ENCODE measurements around the gene EMILIN2. TPM values are rescaled to one million over a fixed set of nuclear protein-coding genes. Genes with fewer than 3 reads are reported as not detected.
"Not testable (repeated sequence)": the region's sequence is repeated elsewhere in the genome, so short reads cannot be mapped to it uniquely, and the experiment has no call there.

The EMILIN2 gene
- total RNA-seq, 1 donor from 2014 or later = 8.7 TPM

DNA sequence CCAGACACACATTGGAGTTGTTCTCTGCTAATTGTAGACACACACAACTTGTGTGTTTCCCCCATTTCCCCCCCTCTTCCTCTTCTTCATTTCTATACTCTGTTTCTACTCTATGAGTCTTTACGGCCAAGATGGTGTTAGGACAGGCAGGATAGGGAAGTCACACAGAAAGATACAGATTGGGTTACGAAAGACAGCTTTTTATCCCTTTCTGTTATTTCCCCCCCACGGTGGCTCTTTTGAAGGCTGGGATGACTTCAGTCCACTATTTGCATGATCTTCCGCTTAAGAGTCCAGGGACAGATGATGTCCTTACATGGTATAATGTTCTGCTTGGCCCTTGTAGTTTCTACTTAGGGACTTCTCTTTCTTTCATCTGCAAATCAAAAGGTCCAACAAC, 1.6 kb upstream of the EMILIN2 start:
- TF ChIP-seq, protein P1, sequence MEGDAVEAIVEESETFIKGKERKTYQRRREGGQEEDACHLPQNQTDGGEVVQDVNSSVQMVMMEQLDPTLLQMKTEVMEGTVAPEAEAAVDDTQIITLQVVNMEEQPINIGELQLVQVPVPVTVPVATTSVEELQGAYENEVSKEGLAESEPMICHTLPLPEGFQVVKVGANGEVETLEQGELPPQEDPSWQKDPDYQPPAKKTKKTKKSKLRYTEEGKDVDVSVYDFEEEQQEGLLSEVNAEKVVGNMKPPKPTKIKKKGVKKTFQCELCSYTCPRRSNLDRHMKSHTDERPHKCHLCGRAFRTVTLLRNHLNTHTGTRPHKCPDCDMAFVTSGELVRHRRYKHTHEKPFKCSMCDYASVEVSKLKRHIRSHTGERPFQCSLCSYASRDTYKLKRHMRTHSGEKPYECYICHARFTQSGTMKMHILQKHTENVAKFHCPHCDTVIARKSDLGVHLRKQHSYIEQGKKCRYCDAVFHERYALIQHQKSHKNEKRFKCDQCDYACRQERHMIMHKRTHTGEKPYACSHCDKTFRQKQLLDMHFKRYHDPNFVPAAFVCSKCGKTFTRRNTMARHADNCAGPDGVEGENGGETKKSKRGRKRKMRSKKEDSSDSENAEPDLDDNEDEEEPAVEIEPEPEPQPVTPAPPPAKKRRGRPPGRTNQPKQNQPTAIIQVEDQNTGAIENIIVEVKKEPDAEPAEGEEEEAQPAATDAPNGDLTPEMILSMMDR (IDR thresholded peaks at IDR 0.05; ENCODE audit: unreplicated experiment) = no peak
- peaks cover 70% of the 10 kb centered on the region for H3K27me3 Mint-ChIP-seq
- no peak for DNase-seq (ENCODE audit: low spot score, unreplicated experiment)
- H3K36me3 Mint-ChIP-seq (ENCODE audit: insufficient read depth) = no peaks in the 10 kb centered on the region
- H3K9me3 Mint-ChIP-seq (ENCODE audit: low read depth) = no peaks in the 10 kb centered on the region
- H3K4me3 Mint-ChIP-seq (ENCODE audit: low read depth) = no peak overlapping the region
- no peak overlapping the region for H3K27ac Mint-ChIP-seq
- peaks cover 8% of the 10 kb centered on the region for H3K4me1 Mint-ChIP-seq (ENCODE audit: low read depth)

DNA sequence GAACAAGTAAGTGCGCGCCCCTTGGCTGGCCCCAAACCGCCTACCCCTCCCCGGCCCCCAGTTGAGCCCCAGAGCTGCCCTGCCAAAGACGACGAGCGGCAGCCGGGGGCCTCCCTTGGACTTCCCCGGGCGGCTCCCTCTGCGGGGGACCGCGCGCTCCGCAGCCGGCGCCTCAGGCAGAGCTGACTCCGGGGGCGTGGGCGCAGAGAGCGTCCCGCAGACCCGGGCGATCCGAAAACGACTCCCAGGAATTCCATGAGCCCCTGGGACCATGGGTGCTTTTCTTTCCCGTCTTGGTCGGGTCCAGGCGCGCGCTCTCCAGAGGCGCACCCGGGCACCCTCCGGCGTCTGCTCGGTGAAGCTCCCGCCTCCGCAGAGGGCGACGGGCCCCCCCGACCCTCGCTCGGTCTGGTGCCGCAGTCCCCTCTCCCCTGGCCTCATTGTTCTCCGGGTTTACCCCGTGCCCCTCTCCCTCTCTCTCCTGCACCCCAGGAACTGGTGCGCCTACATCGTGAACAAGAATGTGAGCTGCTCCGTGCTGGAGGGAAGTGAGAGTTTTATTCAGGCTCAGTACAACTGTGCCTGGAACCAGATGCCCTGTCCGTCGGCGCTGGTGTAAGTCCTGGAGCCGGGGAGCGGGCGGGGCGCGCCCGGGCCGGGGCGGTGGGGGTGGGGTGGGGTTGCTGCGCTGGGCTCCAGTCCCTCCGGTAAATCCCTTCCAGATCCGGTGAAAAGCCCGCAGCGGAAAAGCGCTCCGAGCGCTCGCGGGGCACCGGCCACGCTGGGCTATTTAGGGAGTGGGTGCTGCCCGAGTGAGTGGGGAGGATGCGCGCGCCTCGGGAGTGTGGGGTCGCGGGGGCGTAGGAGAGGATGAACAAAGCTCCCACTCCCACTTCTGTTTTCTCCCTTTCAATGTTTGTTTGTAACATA, 776 bp downstream of the EMILIN2 start:
- Mint-ChIP-seq H3K27ac (peak overlapping the region; percentile 33), H3K4me3 (ENCODE audit: low read depth) (peak overlapping the region; percentile 69), H3K27me3 (peaks cover 78% of the 10 kb centered on the region), H3K4me1 (ENCODE audit: low read depth) (peaks cover 6% of the 10 kb centered on the region), H3K9me3 (ENCODE audit: low read depth) (no peaks in the 10 kb centered on the region), H3K36me3 (ENCODE audit: insufficient read depth) (no peaks in the 10 kb centered on the region)
- DNase-seq (ENCODE audit: low spot score, unreplicated experiment) = peak; percentile 17
- TF ChIP-seq, protein P1 (IDR thresholded peaks at IDR 0.05; ENCODE audit: unreplicated experiment) = no peak

DNA sequence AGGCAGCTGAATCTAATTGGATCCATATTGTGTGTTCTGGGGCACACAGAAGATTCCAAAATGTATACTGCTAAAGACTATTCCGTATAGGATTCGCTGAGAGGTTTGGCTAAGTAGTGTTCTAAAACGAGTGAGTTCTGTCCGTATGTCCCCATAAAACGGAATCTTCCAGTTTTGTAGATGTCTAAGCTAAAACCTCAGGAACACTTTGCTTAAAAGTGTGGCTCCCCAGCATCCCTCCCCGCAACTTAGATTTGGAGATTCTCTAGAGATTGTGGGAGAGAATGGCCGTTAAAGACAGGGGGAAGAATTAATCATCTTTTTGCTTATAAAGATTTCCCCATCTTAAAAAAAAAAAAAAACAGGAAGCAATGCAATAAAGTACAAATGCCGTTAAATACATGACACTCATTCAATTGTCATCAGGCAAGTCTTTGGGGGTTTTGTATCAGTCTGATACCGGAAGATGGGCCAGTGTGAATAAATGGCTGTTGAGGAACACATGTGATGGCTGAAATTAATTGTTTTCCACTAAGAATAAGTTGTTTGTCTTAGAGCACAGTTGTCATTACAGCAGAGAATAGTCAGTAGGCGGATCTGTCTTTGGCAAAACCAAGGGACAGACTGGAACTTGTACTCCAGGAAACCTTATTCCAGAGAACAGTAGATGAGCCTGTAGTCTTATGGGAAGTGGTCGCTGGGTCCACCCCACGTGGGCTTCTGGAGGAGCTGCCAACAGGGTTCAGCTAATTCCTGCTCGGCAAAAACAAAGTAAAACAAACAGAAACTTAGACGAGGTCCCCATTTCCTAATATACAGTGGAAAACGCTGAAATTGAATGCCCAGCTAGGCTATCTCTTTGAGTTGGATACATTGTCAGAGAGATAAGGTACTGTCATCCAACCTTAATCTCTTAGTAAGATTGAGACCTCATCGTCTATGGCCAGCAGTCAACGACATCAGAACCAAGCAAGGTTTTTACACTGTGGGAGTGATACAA, 1.7 kb downstream of the EMILIN2 start:
- H3K4me3 Mint-ChIP-seq (ENCODE audit: low read depth) = peak overlapping the region; percentile 69
- no peak for DNase-seq (ENCODE audit: low spot score, unreplicated experiment)
- H3K27ac Mint-ChIP-seq = peak overlapping the region; percentile 33
- H3K36me3 Mint-ChIP-seq (ENCODE audit: insufficient read depth) = no peaks in the 10 kb centered on the region
- H3K9me3 Mint-ChIP-seq (ENCODE audit: low read depth) = no peaks in the 10 kb centered on the region
- TF ChIP-seq, protein P1 (IDR thresholded peaks at IDR 0.05; ENCODE audit: unreplicated experiment) = no peak
- H3K27me3 Mint-ChIP-seq = peaks cover 73% of the 10 kb centered on the region
- H3K4me1 Mint-ChIP-seq (ENCODE audit: low read depth) = peaks cover 8% of the 10 kb centered on the region

DNA sequence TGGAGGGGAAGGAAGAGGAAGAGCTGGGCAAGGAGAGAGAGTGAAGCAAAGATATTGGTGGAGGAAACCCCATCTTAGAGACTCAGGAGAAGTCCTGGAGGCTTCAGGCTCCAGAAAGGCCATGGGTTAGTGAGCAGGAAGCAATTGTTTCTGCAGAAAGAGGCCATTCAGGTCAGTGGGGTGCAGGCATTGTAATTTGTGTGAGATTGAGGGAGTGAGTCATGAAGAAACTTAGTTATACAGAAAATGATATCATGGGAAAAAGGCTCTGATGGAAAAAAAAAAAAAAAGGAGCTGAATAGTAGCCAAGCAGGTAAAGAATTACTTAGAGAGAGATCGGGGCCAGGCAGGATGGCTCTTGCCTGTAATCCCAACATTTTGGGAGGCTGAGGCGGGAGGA, 4.0 kb downstream of the EMILIN2 start:
- Mint-ChIP-seq H3K4me1 (ENCODE audit: low read depth) (peaks cover 22% of the 10 kb centered on the region), H3K36me3 (ENCODE audit: insufficient read depth) (no peaks in the 10 kb centered on the region), H3K4me3 (ENCODE audit: low read depth) (no peak overlapping the region), H3K27ac (no peak overlapping the region), H3K27me3 (peaks cover 60% of the 10 kb centered on the region), H3K9me3 (ENCODE audit: low read depth) (no peaks in the 10 kb centered on the region)
- TF ChIP-seq, protein P1 (IDR thresholded peaks at IDR 0.05; ENCODE audit: unreplicated experiment) = no peak
- no peak for DNase-seq (ENCODE audit: low spot score, unreplicated experiment)

DNA sequence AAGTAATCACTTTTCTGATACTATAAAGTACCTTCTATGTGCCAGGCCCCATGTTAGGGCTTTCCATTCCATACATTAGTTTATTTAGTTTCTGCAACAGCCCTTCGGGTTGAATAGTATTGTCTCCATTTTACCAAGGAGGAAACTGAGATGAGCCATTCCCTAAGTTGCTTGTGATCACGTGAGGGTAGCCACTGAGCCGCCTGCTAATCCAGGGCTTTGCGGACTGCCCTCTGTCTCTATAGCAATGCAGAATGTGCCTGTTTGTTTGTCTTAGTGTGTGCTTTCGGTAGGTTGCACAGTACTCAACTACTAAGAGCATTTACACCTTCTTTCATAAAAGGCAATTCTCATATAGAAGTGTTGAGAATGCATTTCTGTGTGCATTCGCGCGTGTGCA, 5.0 kb downstream of the EMILIN2 start:
- TF ChIP-seq, protein P1 (IDR thresholded peaks at IDR 0.05; ENCODE audit: unreplicated experiment) = no peak
- Mint-ChIP-seq H3K4me1 (ENCODE audit: low read depth) (peaks cover 17% of the 10 kb centered on the region), H3K27me3 (peaks cover 51% of the 10 kb centered on the region), H3K36me3 (ENCODE audit: insufficient read depth) (no peaks in the 10 kb centered on the region), H3K4me3 (ENCODE audit: low read depth) (no peak overlapping the region), H3K9me3 (ENCODE audit: low read depth) (no peaks in the 10 kb centered on the region), H3K27ac (no peak overlapping the region)
- DNase-seq (ENCODE audit: low spot score, unreplicated experiment) = no peak

DNA sequence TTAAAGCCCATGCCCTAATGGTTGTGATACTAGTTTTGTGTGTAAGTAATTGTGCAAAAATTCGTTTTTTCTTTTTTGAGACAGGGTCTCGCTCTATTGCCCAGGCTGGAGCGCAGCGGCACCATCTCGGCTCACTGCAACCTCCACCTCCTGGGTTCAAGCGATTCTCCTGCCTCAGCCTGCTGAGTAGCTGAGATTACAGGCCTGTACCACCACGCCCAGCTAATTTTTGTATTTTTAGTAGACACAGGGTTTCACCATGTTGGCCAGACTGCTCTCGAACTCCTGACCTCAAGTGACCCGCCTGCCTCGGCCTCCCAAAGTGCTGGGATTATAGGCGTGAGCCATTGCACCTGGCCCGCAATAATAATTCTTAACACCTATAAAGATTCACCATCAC, 5.7 kb downstream of the EMILIN2 start:
- Mint-ChIP-seq H3K4me1 (ENCODE audit: low read depth) (peaks cover 17% of the 10 kb centered on the region), H3K27me3 (peaks cover 50% of the 10 kb centered on the region)
- not testable (repeated sequence) for H3K4me3 Mint-ChIP-seq (ENCODE audit: low read depth); H3K27ac Mint-ChIP-seq; H3K36me3 Mint-ChIP-seq (ENCODE audit: insufficient read depth); H3K9me3 Mint-ChIP-seq (ENCODE audit: low read depth); DNase-seq (ENCODE audit: low spot score, unreplicated experiment)
